SK-N-MC (cell line): ENCODE results near the gene MYO18B.

Experiments used
- EZH2 ChIP-seq: fragments of 200-600 bp; sonication (generic); IDR thresholded peaks from one replicate; pipeline ENCODE4 v1.6.1; 2017; ENCODE audit warnings: antibody characterized with exemption
- FOXP2 ChIP-seq: optimal IDR thresholded peaks from 2 replicates; pipeline ENCODE3; 2011; ENCODE audit warnings: mild to moderate bottlenecking, moderate library complexity; ENCODE audit not compliant: insufficient read depth; ENCODE audit errors: extremely low read length, control extremely low read depth
- POLR2AphosphoS5 ChIP-seq: IDR thresholded peaks from 2 replicates; pipeline ENCODE4 v1.6.1; 2012; ENCODE audit warnings: mild to moderate bottlenecking, low read depth, low read length, borderline replicate concordance

DNA sequence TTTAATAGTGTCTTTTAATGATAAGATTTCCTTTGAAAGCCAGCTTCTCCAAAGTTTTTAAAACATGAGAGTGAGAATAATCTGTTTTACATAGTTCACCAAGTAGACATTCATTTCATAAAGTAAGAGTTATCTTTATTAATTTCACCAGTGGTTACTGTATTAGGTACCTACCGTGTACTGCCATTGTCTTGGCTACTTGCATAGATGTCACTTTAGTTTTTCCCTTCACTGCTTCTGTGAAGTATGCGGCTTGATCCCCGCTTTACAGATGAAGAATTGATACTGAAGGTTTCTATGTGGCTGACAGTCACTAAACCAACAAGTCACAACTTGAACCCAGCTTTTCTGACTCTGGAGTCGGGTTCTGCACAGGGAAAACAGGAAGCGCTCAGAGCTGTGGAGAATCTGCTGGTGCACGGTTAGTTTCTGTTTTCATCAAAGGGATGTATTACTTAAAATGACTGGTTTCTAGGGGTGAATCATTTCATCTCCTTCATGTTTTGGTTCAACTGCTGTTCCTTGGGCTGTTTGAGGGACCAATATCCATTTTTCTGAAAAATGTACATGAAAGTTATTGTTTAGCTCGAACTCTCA lies 39.3 kb upstream of the MYO18B start:
- no peak for TF ChIP-seq EZH2
- no peak for TF ChIP-seq POLR2AphosphoS5
- no peak for TF ChIP-seq FOXP2
